Measurements from ENCODE around the gene PABPN1L. TPM values are rescaled to one million over a fixed set of nuclear protein-coding genes. Genes with fewer than 3 reads are reported as not detected.

PABPN1L gene
- total RNA-seq, 1 donor from 2014 or later: not detected

DNA sequence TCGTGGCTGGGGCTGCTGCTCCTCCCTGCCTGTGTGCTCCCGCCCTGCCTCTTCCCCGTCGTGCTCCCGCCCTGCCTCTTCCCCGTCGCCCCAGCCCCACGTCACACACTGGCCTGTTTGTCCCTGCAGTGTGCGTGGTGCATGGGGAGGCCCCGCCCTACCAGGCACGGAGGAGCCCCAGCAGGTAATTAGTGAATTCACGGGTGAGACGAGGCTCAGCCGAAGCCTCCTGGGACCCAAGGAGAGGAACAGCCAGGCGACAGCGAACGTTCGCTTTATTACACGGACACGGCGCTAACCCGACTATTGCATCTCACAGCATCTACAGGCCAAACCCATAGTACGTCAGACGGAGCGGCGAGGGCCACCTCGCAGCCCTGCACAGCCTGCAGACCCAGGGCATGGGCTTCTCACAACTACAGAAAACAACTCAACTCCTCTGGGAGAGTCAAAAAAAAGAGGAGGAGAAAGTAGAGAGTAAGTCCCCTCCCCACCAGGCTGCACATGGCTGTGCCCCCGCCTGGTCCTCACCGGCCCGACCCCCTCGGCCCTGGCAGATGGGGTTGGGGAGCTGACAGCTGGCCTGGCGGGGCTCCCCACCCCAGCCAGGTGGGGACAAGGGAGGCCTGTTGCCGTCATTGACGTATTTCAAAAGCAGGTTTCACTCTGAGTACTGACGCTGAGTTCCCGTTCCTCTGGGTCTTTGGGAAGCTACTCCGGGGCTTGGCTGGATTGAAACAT is 4.3 kb upstream of the PABPN1L start:
- intact Hi-C loops (cut with micrococcal nuclease): no loop called here

DNA sequence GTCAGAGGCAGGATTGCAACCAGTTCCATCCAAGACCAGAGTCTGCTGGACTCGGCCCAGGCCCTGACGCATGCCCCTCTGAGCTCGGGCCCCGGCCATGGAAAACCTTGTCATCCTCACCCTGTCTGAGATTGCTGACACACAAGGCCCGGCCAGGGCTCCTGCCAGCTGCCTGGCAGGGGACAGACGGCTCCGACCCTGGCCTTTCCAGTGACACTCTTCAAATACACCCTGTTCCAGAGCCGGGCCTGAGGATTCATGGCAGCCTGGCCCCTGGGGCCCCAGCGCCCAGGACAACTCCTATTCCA is 3.2 kb upstream of the PABPN1L start:
- intact Hi-C loops (cut with micrococcal nuclease): no loop called here

DNA sequence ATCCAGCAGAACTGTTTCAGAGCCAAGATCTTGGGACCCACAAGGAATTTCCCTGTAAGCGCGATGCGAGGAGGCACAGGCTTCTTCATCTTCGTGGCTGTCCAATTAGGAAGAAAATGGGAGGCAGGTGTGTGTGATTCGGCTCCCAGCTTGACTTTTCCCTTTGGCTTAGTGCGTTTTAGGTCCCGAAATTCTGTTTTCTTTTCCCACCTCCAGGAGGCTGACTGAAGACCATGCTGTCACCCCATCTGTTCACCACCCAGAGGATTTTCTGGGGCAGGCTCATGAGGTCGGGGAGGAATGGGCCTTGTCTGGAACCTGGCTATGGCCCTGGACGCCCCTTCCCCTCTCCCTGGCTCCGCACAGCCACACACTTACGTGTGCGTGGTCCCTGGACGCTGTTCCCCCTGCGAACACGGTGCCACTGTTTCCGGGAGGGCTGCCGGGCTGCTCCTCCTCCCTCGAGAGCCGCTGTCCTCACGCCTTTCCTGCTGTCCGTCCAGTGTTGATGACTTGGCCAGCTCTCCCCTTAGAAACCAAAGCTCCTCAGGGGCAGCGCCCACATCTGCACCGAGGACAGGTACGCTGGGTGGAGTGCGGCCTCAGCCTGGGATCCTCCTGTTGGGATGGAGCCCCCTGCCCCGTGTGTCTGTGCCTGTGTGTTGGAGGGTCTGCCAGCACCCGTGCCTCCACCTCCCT is 2.7 kb upstream of the PABPN1L start:
- intact Hi-C loops (cut with micrococcal nuclease): no loop called here

DNA sequence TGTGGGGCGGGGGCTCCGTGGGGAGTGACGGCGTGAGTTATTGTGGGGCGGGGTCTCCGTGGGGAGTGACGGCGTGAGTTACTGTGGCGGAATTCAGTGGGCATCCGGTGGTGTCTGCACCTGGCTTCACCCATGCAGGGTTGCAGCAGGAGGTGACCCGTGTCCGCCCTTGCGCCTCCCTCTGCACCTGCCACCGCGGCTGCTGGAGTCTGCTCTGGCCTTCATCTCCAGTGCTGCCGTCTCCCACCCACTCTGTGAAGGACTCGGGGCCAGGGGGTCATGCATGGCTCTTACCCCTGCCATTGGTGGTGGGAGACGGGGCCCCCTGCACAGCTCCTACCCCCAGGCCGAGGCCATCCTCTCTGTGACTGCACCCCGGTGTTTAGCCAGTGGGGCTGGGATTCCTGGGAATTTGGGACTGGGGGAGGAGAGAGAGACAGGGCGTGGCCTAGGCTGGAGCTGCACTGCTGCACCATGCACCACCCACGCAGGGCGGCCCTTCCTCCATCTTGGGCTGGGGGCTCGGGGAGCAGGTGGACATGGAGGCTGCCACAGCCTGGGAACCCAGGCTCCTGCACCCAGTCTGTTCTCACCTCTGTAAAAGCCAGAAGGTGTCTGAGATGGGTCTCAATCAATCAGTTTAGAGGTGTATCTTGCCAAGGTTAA is 1.3 kb upstream of the PABPN1L start:
- intact Hi-C loops (cut with micrococcal nuclease): no loop called here

DNA sequence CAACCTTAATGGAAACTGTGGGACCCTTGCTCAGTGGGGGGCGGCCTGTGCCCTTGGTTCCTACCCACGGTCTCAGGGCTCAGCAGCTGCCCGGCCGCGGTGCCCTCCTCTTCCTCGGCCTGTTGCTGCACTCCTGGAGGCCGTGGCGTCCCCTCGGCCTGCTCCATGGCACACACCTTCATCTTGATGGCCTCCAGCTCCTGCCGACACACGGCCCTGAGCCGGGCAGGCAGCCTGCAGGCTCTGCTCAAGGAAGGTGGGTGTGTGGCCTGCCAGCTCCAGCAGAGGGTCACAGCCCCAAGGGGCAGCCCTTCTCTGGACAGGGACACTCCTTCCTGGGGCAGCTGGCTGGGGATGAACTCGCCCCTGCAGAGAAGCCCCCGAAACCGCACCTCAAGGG is 718 bp downstream of the PABPN1L start:
- intact Hi-C loops (cut with micrococcal nuclease): no loop called here

DNA sequence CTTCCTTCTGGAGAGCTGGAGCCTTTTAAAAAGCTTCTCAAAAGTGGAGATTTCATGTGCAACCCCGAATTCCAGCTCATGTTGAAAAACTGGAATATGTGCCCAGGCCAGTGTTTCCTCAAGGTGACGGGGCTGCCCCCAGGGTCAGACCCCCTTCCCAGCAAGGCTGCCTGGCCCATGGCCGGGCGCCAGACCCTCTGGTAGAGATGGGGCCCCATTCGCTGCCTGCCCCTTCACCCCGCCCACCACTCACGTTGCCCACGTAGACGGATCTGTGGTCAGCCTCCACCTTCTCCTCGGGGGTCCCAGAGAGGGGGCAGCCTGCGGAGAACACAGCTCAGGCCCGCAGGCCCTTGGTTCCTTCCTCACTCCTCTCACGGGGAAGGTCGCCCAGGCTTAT is 1.1 kb downstream of the PABPN1L start:
- intact Hi-C loops (cut with micrococcal nuclease): no loop called here

DNA sequence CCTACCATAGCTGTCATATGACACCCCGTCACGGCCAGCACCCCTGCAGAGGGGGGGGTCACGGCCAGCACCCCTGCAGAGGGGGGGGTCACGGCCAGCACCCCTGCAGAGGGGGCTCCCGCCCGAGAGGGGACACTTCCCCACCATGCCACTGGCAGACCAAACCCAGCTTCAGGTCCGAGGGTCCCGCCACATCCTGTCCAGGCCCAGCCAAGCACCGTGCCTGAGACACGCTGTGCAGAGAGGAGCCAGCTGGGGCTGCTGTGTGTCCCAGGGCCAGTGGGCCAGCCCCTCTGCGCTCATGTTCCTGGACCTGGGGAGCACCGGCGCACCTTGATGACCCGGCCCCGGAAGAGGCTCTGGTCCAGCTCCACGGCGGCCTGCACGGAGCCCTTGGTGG is 1.9 kb downstream of the PABPN1L start:
- intact Hi-C loops (cut with micrococcal nuclease): no loop called here

DNA sequence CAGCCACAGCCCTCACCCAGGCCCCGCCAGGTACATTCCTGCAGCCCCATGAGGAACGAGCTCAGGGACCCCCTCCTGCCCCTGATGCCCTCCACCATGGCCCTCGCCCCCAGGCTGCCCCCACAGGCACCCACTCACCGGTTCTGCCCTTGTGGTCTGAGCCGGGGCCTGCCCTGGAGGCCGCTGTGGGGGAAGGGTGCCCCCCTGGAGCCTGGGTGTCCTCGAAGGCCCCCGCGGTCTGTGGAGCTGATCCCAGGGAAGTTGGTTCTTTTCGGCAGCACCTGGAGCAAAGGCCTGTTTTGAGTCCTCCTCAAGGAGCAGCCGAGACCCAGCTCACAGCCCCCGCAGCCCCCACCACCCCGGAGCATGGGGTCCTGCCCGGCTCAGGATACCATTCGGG is 2.4 kb downstream of the PABPN1L start:
- intact Hi-C loops (cut with micrococcal nuclease): no loop called here

DNA sequence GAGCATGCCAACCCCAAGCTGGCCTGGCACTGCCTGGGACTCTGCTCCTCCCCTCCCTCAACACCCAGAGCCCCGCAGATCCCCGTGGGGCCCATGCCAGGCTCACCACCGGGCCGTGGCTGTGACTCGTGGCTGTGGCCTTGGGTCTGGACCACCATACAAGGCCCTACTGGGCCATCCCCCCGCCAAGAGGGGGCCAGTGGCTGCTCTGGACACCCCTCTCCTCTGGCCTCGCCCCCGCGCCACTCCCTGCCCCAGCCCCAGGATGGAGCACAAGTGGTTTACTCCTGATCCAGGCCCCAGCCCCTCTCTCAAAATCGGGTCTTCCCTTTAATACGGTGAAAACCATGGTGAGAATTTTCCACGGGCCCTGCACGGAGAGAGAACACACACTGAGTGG is 3.0 kb downstream of the PABPN1L start:
- intact Hi-C loops (cut with micrococcal nuclease): no loop called here

DNA sequence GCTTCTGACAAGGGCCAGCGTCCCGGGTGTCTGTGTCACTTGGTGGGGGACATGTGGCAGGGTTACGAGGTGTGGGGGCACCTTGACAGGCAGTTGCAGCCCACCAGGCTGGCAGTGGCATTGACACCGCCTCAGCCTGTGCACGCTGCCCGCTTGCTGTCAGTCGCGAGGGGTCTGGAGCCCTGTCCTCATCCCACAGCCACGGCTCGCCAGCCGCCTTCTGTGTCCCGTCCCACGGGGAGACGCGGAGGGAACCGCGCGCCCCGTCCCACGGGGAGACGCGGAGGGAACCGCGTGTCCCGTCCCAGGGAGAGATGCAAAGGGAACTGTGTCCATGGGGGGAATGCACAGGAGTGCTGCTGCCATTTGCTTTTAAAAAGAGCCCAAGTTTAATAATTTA is 3.5 kb downstream of the PABPN1L start:
- intact Hi-C loops (cut with micrococcal nuclease): no loop called here

DNA sequence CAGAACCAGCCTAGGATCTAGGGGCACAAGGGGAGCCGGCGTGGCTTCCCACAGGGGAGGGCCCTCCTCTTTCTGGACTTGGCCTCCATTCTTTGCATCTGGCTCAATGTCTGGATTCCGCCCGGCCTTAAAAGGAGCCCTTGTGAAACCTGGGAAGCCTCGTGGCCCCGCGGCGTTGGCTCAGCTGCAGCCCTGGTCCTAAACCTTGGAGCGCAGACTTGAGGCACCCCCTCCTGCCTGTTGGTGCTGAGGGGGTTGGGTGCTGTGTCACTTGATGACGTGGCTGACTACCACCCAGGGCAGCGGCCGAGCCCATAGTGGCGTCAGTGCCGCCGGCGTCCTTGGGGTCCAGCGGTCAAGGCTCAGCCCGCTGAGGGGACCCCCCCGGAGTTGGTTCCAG is 5.1 kb downstream of the PABPN1L start:
- intact Hi-C loops (cut with micrococcal nuclease): no loop called here

DNA sequence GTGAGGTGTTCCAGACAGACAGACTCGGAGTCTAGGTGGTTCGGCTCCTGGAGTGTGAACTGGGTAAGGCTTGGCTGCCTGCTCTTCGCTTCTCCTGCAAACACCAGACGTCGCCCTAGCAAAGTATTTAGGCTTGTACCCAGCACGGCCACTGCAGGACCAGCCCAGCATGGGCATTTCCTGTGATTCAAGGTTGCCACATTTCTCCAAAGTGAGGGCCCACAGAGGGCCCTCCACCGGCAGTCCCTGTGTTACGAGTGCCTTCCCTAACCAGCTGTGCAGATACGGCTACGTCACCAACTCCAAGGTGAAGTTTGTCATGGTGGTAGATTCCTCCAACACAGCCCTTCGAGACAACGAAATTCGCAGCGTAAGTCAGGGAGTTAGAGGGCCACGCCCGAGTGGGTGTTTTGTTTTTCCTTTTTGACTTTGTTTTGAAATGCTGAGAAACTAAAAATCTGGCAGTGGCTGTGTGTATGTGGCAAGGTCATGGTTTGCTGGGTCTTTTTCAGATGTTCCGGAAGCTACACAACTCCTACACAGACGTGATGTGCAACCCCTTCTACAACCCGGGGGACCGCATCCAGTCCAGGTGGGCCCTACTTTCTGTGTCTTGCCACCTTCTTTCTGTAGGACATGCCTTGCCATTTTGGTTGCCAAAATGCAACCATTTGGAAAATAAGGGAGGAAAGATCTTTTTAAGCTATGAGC is 6.9 kb downstream of the PABPN1L start:
- intact Hi-C loops (cut with micrococcal nuclease): loop anchor here (5.0 kb wide), 1 partner anchor 407 kb away; the partner anchor contains the start of gene ZFPM1

DNA sequence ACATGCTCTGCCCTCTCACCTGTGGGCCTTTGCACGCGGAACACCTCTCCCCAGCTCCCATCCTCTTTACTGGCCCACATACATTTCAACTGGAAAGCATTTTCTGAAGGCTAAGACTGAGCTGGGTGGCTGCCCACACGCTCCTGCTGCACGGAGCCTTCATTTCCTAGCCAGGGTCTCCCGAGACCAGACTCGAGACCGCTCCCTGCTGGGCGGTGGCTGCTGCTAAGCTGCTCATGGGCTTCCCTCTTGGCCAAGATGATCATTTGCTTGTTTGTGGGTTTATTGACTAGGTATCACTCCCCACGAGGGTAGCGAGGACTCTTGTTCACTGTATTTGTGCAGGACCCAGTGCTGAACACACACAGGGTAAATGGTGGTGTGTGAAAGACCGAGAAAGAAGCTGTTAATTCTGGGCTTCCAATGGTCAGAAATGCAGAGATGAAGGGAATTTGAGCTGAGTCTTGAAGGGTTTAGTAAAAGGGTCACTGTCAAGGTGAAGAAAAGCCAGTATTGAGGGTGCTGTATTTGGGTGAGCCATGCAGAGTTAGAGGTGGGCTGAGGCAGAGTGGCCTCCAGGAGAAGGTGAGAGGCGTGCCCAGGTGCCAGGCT is 8.6 kb downstream of the PABPN1L start:
- intact Hi-C loops (cut with micrococcal nuclease): loop anchor here (1.0 to 5.0 kb wide), 7 partner anchors 47 to 406 kb away; partner anchors contain the start of genes APRT, CDH15 and ZFPM1

DNA sequence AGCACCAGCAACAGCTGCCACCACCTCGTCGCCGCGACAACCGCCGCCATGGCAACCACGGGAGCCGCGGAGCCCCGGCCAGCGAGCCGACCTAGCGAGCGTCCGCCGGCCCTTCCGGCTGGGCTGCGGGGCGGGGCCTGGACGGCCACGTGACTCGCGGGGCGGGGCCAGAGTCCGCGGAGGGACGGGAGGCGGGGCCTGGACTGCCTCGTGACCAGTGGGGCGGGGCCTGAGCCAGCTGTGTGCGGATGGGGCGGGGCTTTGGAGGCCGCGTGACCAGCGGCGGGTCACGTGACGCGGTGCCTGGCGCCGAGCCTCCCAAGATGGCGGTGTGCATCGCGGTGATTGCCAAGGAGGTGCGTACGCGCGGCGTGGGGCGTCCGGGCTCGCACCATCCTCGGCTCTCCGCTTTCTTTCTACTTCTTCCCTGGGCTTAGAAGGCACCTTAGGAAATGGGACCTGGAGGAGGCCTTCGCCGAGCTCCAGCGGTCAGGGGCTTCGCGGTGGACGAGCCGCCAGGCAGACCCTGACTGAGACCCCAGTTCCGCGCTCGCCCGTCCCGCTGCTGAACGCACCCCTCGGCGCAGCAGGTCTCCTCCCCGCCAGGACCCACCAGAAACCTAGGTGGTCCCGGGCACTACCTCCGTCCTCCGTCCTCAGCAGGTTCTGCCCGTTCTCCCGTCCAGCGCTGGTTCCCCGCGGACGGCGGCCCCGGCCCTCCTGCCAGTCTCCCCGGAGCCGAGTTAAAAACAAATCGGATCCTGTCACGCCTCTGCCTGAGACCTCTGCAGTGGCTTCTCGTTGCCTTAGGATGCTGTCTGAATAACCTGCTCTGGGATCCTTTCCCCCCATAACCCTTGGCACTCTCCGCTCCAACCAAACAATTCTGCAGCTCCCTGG is 9.4 kb downstream of the PABPN1L start, which contains the start of the genes GALNS and TRAPPC2L:
TSS of gene GALNS (minus strand) at position 120 of the 900 bp plus-strand sequence. CDS start at position 50, 70 bp downstream.
TSS of gene TRAPPC2L (plus strand) at position 300 of the 900 bp plus-strand sequence. CDS start at position 324, 24 bp downstream.
- intact Hi-C loops (cut with micrococcal nuclease): loop anchor here (1.0 to 5.0 kb wide), 7 partner anchors 46 to 405 kb away; partner anchors contain the start of genes APRT, CDH15 and ZFPM1

DNA sequence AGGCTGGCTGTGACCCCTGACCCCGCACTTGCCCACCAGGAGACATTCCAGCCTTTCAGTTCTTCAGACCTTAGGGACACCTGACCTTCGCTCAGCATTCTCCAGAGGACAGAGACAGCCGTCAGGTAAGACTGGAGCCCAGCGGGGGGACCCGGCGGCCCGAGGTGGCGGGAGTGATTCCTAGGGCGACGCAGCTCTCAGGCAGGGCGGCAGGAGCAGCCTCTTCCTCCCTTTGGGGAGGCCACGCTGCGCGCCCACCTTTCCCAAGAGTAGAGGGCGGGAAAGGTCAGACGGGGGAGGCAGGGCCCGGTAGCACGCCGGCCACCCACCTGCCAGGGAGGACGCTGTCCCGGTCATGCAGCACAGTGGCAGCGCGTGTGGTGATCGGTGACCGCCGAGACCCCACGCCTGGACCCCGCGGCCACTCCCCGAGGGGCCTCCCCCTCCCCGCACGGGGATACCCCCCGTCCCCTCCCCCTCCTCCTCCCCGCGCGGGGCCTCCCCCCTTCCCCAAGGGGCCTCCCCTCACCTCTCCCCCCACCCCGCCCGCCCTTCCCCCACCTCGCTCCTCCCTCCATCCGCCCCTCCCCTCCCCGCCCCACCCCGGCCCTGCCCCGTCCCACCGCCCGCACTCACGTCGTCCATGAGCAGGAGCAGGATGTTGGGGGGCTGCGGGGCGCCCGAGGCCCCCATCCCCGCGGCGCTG is 10.2 kb downstream of the PABPN1L start:
- intact Hi-C loops (cut with micrococcal nuclease): loop anchor here (2.0 to 5.0 kb wide), 4 partner anchors 111 to 404 kb away; partner anchors contain the start of genes CDH15 and ZFPM1

DNA sequence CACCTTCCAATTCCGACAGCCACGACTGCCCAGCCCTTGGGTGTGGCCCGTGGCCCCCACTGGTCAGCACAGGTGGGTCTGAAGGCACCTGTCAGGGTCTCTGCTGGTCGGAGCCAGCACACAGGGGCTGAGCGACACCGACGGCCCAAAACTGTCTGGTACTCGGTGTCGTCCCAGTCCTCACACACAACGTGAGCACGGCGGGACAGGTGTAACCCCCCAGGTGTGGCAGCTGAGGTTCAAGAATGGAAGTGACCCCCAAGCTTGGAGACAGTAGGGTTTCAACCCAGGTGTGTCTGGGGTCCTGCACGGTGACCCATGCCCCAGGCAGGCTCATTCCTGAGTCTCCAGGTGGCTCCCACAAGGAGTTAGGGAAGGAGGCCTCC is 10.7 kb downstream of the PABPN1L start:
- intact Hi-C loops (cut with micrococcal nuclease): loop anchor here (2.0 to 5.0 kb wide), 4 partner anchors 111 to 403 kb away; partner anchors contain the start of genes CDH15 and ZFPM1

DNA sequence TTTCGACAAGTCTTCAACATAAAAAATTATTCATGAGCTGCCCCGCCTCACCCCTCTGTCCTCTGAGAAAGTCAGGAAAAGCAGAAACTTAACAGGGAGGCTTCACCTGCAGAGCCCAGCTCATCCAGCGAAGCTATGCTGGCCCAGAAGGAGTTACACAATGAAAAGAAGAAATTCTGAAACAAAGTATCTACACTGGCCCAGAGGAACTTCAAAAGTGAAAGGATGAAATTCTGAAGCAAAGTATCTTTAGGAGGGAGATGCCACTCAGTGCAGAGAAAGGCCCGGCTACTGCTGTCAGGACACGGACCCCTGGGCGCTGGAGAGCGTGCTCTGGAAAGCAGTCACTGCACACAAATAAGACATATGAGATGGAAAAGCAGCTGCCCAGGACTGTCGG is 11.3 kb downstream of the PABPN1L start:
- intact Hi-C loops (cut with micrococcal nuclease): loop anchor here (5.0 kb wide), 1 partner anchor 403 kb away; the partner anchor contains the start of gene ZFPM1

DNA sequence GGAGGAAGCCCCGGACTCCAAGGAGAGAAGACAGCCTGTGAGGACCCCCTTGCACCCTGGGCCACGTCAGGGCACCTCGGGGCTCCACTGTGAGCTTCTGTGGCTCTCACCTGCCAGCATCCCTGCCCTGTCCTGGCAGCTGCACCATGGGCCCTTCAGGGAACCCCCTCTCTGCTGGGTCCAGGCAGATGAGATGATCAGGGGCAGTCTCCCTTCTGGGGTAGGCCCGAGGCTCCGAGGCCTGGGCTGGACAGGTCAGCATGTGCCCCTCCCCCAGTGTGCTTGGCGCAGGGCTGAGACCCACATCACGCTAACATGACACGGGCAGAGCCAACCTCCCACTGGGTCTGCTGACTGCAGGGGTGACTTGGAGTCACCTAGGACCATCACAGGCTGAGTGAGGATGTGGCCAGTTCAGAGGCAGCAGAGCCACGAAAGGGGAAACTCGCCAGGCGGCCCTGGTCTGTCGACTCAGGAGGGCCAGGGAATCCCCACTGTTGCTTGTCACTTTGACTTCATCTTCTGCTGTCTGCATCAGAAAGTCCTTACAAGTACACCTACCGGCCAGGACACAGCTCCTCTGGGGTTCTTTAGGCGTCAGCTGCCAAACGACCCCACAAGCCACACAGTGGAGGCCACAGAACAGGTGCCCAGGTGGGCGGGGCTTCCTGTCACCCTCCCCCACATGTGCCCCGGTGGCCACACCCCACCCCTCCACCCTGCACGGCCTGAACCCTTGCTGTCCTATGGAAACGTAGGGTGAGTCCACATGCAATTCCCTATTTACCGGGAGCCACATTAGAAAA is 12.0 kb downstream of the PABPN1L start:
- intact Hi-C loops (cut with micrococcal nuclease): loop anchor here (5.0 kb wide), 1 partner anchor 402 kb away; the partner anchor contains the start of gene ZFPM1

Data from T-helper 2 cell treated with Interferon-gamma antibody and Interleukin-4, amounts not matched to agents 100 ng/mL and 5 ng/mL, for 36 hours (primary cell).